ENCODE data around the gene CYBA. TPM values are rescaled to one million over a fixed set of nuclear protein-coding genes. Genes with fewer than 3 reads are reported as not detected.

CYBA gene
- total and polyA plus RNA-seq, 10 of the 15 experiments (the other 5 are each of a cell fraction or from before 2014, with no cell fraction given), result 0.55 to 598 (median 258) TPM

DNA sequence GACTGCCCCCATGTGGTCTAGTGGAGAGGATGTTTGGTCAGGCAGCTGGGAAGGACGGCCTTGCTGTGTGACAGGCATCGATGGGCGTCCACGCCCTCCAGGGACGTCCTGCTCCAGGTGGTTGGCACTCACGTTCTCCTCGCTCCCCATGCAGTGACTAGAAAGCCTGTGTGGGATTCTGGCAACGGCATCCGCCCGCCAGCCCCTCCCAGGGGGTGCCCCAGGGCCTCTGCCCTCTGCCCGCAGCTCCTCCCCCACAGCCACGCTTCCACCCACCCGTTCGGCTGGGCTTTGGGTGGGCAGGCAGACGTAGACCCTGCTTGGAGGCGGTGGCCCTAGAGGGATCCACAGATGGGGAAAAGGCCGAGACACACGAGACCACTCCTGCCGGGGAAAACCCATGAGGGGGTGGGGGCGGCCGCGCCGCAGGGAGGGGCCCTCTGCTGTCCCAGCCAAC lies 17.1 kb downstream of the CYBA start:
- DNase-seq (ENCODE audit: low read depth, low spot score) (peak; percentile 55), FAIRE-seq (no peak), ATAC-seq (peak; percentile 77)
- ChIA-PET RAD21 (ENCODE audit: unreplicated experiment) (interaction anchor here (0.9 to 1.8 kb wide), 6 partner anchors 16 to 178 kb away, joined by 3 to 7 read pairs (median 3); partner anchors contain the start of gene ZC3H18), SMC1A (ENCODE audit: uncharacterized antibody, unreplicated experiment) (interaction anchor here (0.6 to 1.1 kb wide), 4 partner anchors 16 to 892 kb away, joined by 3 to 4 read pairs (median 3); no protein-coding TSS in a partner anchor), POLR2A (interaction anchor here (0.9 kb wide), 1 partner anchor 19 kb away, joined by 3 read pairs; no protein-coding TSS in a partner anchor), CTCF (interaction anchor here (0.8 to 1.9 kb wide), 14 partner anchors 11 to 190 kb away, joined by 3 to 6 read pairs (median 4); partner anchors contain the start of gene ZC3H18)
- no peaks in the 10 kb centered on the region; the same call in 1 of the 2 replicates for H4K20me1 ChIP-seq (ENCODE audit: control insufficient read depth, insufficient read depth)
- intact Hi-C loops (cut with micrococcal nuclease; ENCODE audit: unreplicated experiment), result no loop called here
- H3K79me2 ChIP-seq (ENCODE audit: control insufficient read depth, insufficient read depth, low read length), result no peaks in the 10 kb centered on the region
- peak overlapping the region; percentile 99 for H3K4me2 ChIP-seq (ENCODE audit: control insufficient read depth, insufficient read depth)
- H3K36me3 ChIP-seq (ENCODE audit: control insufficient read depth in 2 of 2, insufficient read depth in 2 of 2, low read length in 1 of 2), result peaks cover 0 to 16% of the 10 kb centered on the region in 2 experiments; a peak in 3 of 4 replicates
- H3K27ac ChIP-seq (ENCODE audit: control insufficient read depth, insufficient read depth), result peak overlapping the region; percentile 52
- H3K9ac ChIP-seq (ENCODE audit: control insufficient read depth, insufficient read depth, low read length), result no peak overlapping the region; the same call in 1 of the 2 replicates
- peaks cover 22% of the 10 kb centered on the region for H3K4me1 ChIP-seq (ENCODE audit: control insufficient read depth, insufficient read depth, low read length)
- H3K4me3 ChIP-seq, result peak overlapping the region; percentile 95; the same call in 1 of the 2 replicates
- H3K27me3 ChIP-seq (replicated peaks in 1 of 2; ENCODE audit: control insufficient read depth in 2 of 2, insufficient read depth in 2 of 2, low read length in 1 of 2), result peaks cover 4 to 6% of the 10 kb centered on the region in 2 experiments; a peak in 2 of 4 replicates
- H2AFZ ChIP-seq (ENCODE audit: control insufficient read depth, low read depth, low read length), result peak overlapping the region; percentile 80; the same call in 1 of the 2 replicates
- in situ Hi-C loops (cut with MboI), result no loop called here
- 0% methylated on average over 23 of the region's 23 CpGs for WGBS (ENCODE audit: insufficient coverage, insufficient replicate concordance, low lambda C conversion rate, missing lambda C conversion rate)
- no TSS peak for BruUV-seq (replicated peaks)
- no peaks in the 10 kb centered on the region; the same call in 2 of the 3 replicates for H3K9me3 ChIP-seq (replicated peaks; ENCODE audit: control insufficient read depth, insufficient read depth, low read length)
- no peak for TF ChIP-seq HDAC2 (IDR thresholded peaks at IDR 0.05)
- no peak for TF ChIP-seq ATF3 (IDR thresholded peaks at IDR 0.05; ENCODE audit: borderline replicate concordance, extremely low read depth, low read depth, low read length)
- TF ChIP-seq IKZF1 (conservative IDR thresholded peaks at IDR 0.05), result peak; percentile 85
- TF ChIP-seq SMC3 (IDR thresholded peaks at IDR 0.05; ENCODE audit: borderline replicate concordance, low read length), result peak; percentile 6; the same call in 1 of the 2 replicates
- no peak for TF ChIP-seq SUPT20H (IDR thresholded peaks at IDR 0.05; ENCODE audit: borderline replicate concordance, control insufficient read depth, low read depth, low read length)
- TF ChIP-seq PBX3 (IDR thresholded peaks at IDR 0.05; ENCODE audit: insufficient replicate concordance, low read depth, low read length), result no peak
- TF ChIP-seq ZNF687 (IDR thresholded peaks at IDR 0.05), result no peak
- TF ChIP-seq, protein P1, sequence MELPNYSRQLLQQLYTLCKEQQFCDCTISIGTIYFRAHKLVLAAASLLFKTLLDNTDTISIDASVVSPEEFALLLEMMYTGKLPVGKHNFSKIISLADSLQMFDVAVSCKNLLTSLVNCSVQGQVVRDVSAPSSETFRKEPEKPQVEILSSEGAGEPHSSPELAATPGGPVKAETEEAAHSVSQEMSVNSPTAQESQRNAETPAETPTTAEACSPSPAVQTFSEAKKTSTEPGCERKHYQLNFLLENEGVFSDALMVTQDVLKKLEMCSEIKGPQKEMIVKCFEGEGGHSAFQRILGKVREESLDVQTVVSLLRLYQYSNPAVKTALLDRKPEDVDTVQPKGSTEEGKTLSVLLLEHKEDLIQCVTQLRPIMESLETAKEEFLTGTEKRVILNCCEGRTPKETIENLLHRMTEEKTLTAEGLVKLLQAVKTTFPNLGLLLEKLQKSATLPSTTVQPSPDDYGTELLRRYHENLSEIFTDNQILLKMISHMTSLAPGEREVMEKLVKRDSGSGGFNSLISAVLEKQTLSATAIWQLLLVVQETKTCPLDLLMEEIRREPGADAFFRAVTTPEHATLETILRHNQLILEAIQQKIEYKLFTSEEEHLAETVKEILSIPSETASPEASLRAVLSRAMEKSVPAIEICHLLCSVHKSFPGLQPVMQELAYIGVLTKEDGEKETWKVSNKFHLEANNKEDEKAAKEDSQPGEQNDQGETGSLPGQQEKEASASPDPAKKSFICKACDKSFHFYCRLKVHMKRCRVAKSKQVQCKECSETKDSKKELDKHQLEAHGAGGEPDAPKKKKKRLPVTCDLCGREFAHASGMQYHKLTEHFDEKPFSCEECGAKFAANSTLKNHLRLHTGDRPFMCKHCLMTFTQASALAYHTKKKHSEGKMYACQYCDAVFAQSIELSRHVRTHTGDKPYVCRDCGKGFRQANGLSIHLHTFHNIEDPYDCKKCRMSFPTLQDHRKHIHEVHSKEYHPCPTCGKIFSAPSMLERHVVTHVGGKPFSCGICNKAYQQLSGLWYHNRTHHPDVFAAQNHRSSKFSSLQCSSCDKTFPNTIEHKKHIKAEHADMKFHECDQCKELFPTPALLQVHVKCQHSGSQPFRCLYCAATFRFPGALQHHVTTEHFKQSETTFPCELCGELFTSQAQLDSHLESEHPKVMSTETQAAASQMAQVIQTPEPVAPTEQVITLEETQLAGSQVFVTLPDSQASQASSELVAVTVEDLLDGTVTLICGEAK (IDR thresholded peaks at IDR 0.05; ENCODE audit: borderline replicate concordance), result no peak

All from GM12878 (cell line).